HEK293 (cell line): ENCODE results near the gene PAPLN.

Experiments
- CTCF ChIA-PET: fragments of 350-600 bp; formaldehyde crosslinking; extraction: SDS; loops from one replicate; lab custom pipeline; 2021; ENCODE audit warnings: antibody characterized with exemption; lab: Yijun Ruan, JAX
- POLR2A ChIA-PET: fragments of 300-600 bp; formaldehyde crosslinking; extraction: SDS; loops from one replicate; lab custom pipeline; 2020; ENCODE audit warnings: antibody characterized with exemption, inconsistent platforms; lab: Yijun Ruan, JAX
- H3K27ac ChIP-seq: fragments of 200-500 bp; sonication (Bioruptor generic); 2 replicates; pipeline ENCODE4 v1.5.1; 2014; ENCODE audit warnings: low read depth, low read length, control low read depth, inconsistent platforms; ENCODE audit errors: extremely low read depth
- H3K36me3 ChIP-seq, 2 experiments: fragments of 200-500 bp in 1 of 2; sonication (Bioruptor generic) in 1 of 2; 1 replicate in 1 of 2; 2 replicates in 1 of 2; pipeline ENCODE4 v1.5.1; 2014 to 2017; ENCODE audit warnings: inconsistent platforms in 2 of 2, low read length in 2 of 2; ENCODE audit not compliant: control insufficient read depth in 2 of 2, insufficient read depth in 1 of 2
- H3K4me1 ChIP-seq: fragments of 200-500 bp; sonication (Bioruptor generic); 2 replicates; pipeline ENCODE4 v1.5.1; 2014; ENCODE audit warnings: mild to moderate bottlenecking, low read length, inconsistent platforms; ENCODE audit not compliant: control insufficient read depth, insufficient read depth
- H3K4me3 ChIP-seq: 2 replicates; pipeline ENCODE4 v1.5.1; 2011; ENCODE audit warnings: low read depth, mild to moderate bottlenecking, control low read depth, low read length, moderate library complexity
- H3K9me3 ChIP-seq: fragments of 200-500 bp; sonication (Bioruptor generic); 2 replicates; pipeline ENCODE4 v1.5.1; 2014; ENCODE audit warnings: low read depth, low read length, inconsistent platforms; ENCODE audit not compliant: control insufficient read depth, insufficient read depth
- BCL11A ChIP-seq: fragments of 450-650 bp; formaldehyde crosslinking; IDR thresholded peaks from 2 replicates; pipeline ENCODE4 v1.5.1; 2016; ENCODE audit warnings: low read depth, missing biosample characterization, missing genetic modification characterization
- BCL11B ChIP-seq: fragments of 450-650 bp; formaldehyde crosslinking; IDR thresholded peaks from 2 replicates; pipeline ENCODE4 v1.5.1; 2016; ENCODE audit warnings: low read depth, missing biosample characterization, missing genetic modification characterization
- CTCF ChIP-seq: fragments of 450-650 bp; formaldehyde crosslinking; IDR thresholded peaks from 2 replicates; pipeline ENCODE4 v1.5.1; 2016; ENCODE audit warnings: missing biosample characterization, missing genetic modification characterization
- EGR2 ChIP-seq: fragments of 450-650 bp; formaldehyde crosslinking; IDR thresholded peaks from 2 replicates; pipeline ENCODE4 v1.5.1; 2016; ENCODE audit warnings: low read depth, missing biosample characterization, missing genetic modification characterization
- GLIS1 ChIP-seq: fragments of 450-650 bp; formaldehyde crosslinking; IDR thresholded peaks from 2 replicates; pipeline ENCODE4 v1.5.1; 2016; ENCODE audit warnings: missing biosample characterization, missing genetic modification characterization
- MEIS1 ChIP-seq: sonication (generic); formaldehyde crosslinking; IDR thresholded peaks from 2 replicates; pipeline ENCODE4 v1.8.1; 2022; ENCODE audit warnings: missing genetic modification reagents, mild to moderate bottlenecking, borderline replicate concordance
- PRDM1 ChIP-seq: fragments of 450-650 bp; formaldehyde crosslinking; IDR thresholded peaks from 2 replicates; pipeline ENCODE4; 2016; ENCODE audit warnings: missing biosample characterization, missing genetic modification characterization
- SCRT2 ChIP-seq: fragments of 450-650 bp; formaldehyde crosslinking; IDR thresholded peaks from 2 replicates; pipeline ENCODE4 v1.5.1; 2016; ENCODE audit warnings: missing biosample characterization, missing genetic modification characterization
- ZEB2 ChIP-seq: fragments of 450-650 bp; formaldehyde crosslinking; IDR thresholded peaks from 2 replicates; pipeline ENCODE4 v1.5.1; 2016; ENCODE audit warnings: missing biosample characterization, missing genetic modification characterization
- ZNF175 ChIP-seq: fragments of 450-650 bp; formaldehyde crosslinking; IDR thresholded peaks from 2 replicates; pipeline ENCODE4 v1.5.1; 2016; ENCODE audit warnings: missing biosample characterization, missing genetic modification characterization
- ZNF18 ChIP-seq: fragments of 450-650 bp; formaldehyde crosslinking; IDR thresholded peaks from 2 replicates; pipeline ENCODE4 v1.5.1; 2016; ENCODE audit warnings: missing biosample characterization, missing genetic modification characterization
- ZNF239 ChIP-seq: fragments of 450-650 bp; formaldehyde crosslinking; IDR thresholded peaks from 2 replicates; pipeline ENCODE4 v1.5.1; 2016; ENCODE audit warnings: missing biosample characterization, missing genetic modification characterization
- ZNF433 ChIP-seq: fragments of 450-650 bp; formaldehyde crosslinking; IDR thresholded peaks from 2 replicates; pipeline ENCODE4 v1.5.1; 2016; ENCODE audit warnings: missing biosample characterization, missing genetic modification characterization, low read depth
- ZNF548 ChIP-seq: fragments of 450-650 bp; formaldehyde crosslinking; IDR thresholded peaks from 2 replicates; pipeline ENCODE4 v1.5.1; 2016; ENCODE audit warnings: missing biosample characterization, missing genetic modification characterization

The PAPLN gene

GRCh38 chr14:73246387-73247150 is 9.3 kb downstream of the PAPLN start:
- Histone ChIP-seq H3K4me3 (no peak overlapping the region), H3K4me1 (no peaks in the 10 kb centered on the region), H3K9me3 (no peaks in the 10 kb centered on the region), H3K27ac (no peak overlapping the region), H3K36me3 (no peaks in the 10 kb centered on the region)
- ChIA-PET POLR2A (interaction anchor here (0.7 kb wide), 1 partner anchor 29 kb away, joined by 5 read pairs; no protein-coding TSS in a partner anchor), CTCF (no interaction called here)
- TF ChIP-seq PRDM1 (tag by site-specific recombination) = peak; percentile 67; the same call in 1 of the 2 replicates
- TF ChIP-seq ZNF175 = no peak

GRCh38 chr14:73248108-73248868 is 11.0 kb downstream of the PAPLN start:
- TF ChIP-seq CTCF (tag by site-specific recombination) = no peak
- no peak for TF ChIP-seq SCRT2
- no peak for TF ChIP-seq BCL11A
- TF ChIP-seq EGR2 (tag by site-specific recombination) = peak; percentile 35; the same call in 1 of the 2 replicates
- no peak for TF ChIP-seq ZNF239 (tag by site-specific recombination)
- TF ChIP-seq, all 188 proteins: peak for 1
- no peaks in the 10 kb centered on the region for H3K9me3 ChIP-seq
- H3K4me1 ChIP-seq = no peaks in the 10 kb centered on the region
- no peaks in the 10 kb centered on the region for H3K36me3 ChIP-seq
- ChIA-PET CTCF (interaction anchor here (0.7 kb wide), 1 partner anchor 300 kb away, joined by 3 read pairs; no protein-coding TSS in a partner anchor), POLR2A (no interaction called here)
- H3K27ac ChIP-seq = no peak overlapping the region
- no peak overlapping the region for H3K4me3 ChIP-seq

- TF ChIP-seq GLIS1 (no peak), ZNF175 (no peak), ZNF548 (no peak), BCL11B (tag by site-specific recombination) (no peak), MEIS1 (no peak), ZNF18 (tag by site-specific recombination) (no peak), ZNF433 (tag by site-specific recombination) (no peak), ZEB2 (no peak)
- TF ChIP-seq, all 188 proteins: peak for 0
- no peaks in the 10 kb centered on the region for H3K4me1 ChIP-seq
- no peak overlapping the region for H3K4me3 ChIP-seq
- H3K36me3 ChIP-seq = no peaks in the 10 kb centered on the region
- ChIA-PET POLR2A (no interaction called here), CTCF (interaction anchor here (0.7 kb wide), 1 partner anchor 301 kb away, joined by 3 read pairs; no protein-coding TSS in a partner anchor)
- no peak overlapping the region for H3K27ac ChIP-seq
- H3K9me3 ChIP-seq = no peaks in the 10 kb centered on the region
Measured at GRCh38 chr14:73249108-73249507, 11.8 kb downstream of the PAPLN start.
